MM.1S (cell line): ENCODE results near the gene BCL2L11.

Source experiments
- DNase-seq: peaks from one replicate; pipeline ENCODE4 v3.0.0-alpha.2; 2015
- H2AFZ ChIP-seq: fragments of 300-600 bp; sonication (generic); 2 replicates; pipeline ENCODE4 v1.6.0; 2016; ENCODE audit warnings: antibody characterized with exemption, low read length
- H3F3A ChIP-seq: fragments of 300-600 bp; sonication (generic); 2 replicates; pipeline ENCODE4 v1.6.1; 2016; ENCODE audit warnings: mild to moderate bottlenecking, antibody characterized with exemption, low read length, moderate library complexity, mixed read lengths; ENCODE audit not compliant: insufficient read depth
- H3K27ac ChIP-seq: fragments of 300-600 bp; sonication (generic); 2 replicates; pipeline ENCODE4 v1.5.1; 2016; ENCODE audit warnings: mild to moderate bottlenecking, low read length
- H3K27me3 ChIP-seq: fragments of 300-600 bp; sonication (generic); replicated peaks from 2 replicates; pipeline ENCODE4 v1.6.0; 2016; ENCODE audit warnings: low read length; ENCODE audit not compliant: insufficient read depth
- H3K36me3 ChIP-seq: fragments of 300-600 bp; sonication (generic); replicated peaks from 2 replicates; pipeline ENCODE4 v1.6.1; 2016; ENCODE audit warnings: mild to moderate bottlenecking, low read length, mixed read lengths; ENCODE audit not compliant: insufficient read depth
- H3K4me1 ChIP-seq: fragments of 300-600 bp; sonication (generic); 2 replicates; pipeline ENCODE4 v1.6.1; 2016; ENCODE audit warnings: low read length, mixed read lengths
- H3K4me2 ChIP-seq: fragments of 300-600 bp; sonication (generic); 2 replicates; pipeline ENCODE4 v1.6.0; 2016; ENCODE audit warnings: low read depth, low read length
- H3K4me3 ChIP-seq: fragments of 300-600 bp; sonication (generic); 2 replicates; pipeline ENCODE4 v1.5.1; 2016; ENCODE audit warnings: low read length, mixed read lengths
- H3K79me2 ChIP-seq: fragments of 300-600 bp; sonication (generic); 2 replicates; pipeline ENCODE4 v1.6.1; 2016; ENCODE audit warnings: mixed run types, low read length, mixed read lengths
- H3K9ac ChIP-seq: fragments of 300-600 bp; sonication (generic); 2 replicates; pipeline ENCODE4 v1.6.1; 2016; ENCODE audit warnings: low read length, mixed read lengths
- H3K9me2 ChIP-seq: fragments of 300-600 bp; sonication (generic); replicated peaks from 2 replicates; pipeline ENCODE4 v1.6.1; 2016; ENCODE audit warnings: mild to moderate bottlenecking, low read length, mixed read lengths; ENCODE audit not compliant: insufficient read depth
- H3K9me3 ChIP-seq: fragments of 300-600 bp; sonication (generic); replicated peaks from 2 replicates; pipeline ENCODE4 v1.6.1; 2016; ENCODE audit warnings: mild to moderate bottlenecking, low read length, mixed read lengths; ENCODE audit not compliant: insufficient read depth
- H4K20me1 ChIP-seq: fragments of 300-600 bp; sonication (generic); 2 replicates; pipeline ENCODE4 v1.6.1; 2016; ENCODE audit warnings: mild to moderate bottlenecking, low read length, moderate library complexity, mixed read lengths; ENCODE audit not compliant: insufficient read depth
- EZH2 ChIP-seq: fragments of 300-600 bp; sonication (generic); optimal IDR thresholded peaks from 2 replicates; pipeline ENCODE3; 2017; ENCODE audit warnings: low read depth, mild to moderate bottlenecking, antibody characterized with exemption, low read length, mixed read lengths
- EZH2phosphoT487 ChIP-seq: fragments of 300-600 bp; sonication (generic); IDR thresholded peaks from 2 replicates; pipeline ENCODE4 v1.6.1; 2018; ENCODE audit warnings: antibody characterized with exemption, low read length
- TF ChIP-seq, protein P1 (sequence below): fragments of 300-600 bp; sonication (generic); IDR thresholded peaks from 2 replicates; pipeline ENCODE4 v1.5.1; 2016; ENCODE audit warnings: antibody characterized with exemption, low read length, mixed read lengths

Gene BCL2L11

DNA sequence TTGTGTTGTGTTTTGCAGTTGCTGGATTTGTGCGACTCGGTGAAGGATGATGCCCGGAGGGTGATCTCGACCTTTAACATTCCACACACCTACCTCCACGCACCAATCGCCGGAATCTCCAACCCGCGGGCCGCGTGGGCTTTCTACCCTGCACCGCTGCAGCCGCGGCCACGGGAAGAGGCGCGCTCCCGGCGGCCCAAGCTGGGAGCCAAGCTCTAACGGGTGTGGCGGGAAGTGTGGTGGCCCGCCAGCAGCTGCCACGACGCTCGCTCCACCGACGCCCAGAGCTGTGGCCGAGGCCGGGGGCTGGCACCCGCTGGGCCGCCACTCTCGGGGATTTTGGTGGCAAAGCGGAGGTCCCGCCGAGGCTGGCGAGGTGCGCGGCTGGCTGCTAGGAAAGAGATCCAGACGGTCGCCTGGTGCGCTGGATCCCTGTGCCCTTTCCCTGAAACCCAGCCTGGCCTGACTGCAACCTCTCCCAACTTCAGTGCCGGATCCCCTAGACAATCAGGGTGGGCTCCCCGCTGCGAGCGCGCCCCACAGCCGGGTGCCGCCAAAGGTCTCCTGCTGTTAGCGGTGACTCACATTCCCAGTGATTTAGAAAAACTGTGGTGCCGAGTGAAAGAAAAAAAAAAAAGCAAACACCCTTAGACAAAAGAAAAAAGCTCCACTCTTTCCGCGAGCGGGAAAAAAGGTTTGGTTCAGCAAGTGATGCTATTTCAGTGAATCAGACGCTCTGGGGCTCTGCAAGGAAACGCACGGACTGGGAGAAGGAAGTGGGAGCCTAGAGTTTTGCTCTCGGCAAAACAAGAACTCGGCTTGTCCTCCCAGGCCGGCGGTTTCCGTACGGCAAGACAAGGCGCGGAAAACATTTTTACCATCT, 2.9 kb upstream of the BCL2L11 start:
- TF ChIP-seq EZH2 = no peak
- TF ChIP-seq, protein P1, sequence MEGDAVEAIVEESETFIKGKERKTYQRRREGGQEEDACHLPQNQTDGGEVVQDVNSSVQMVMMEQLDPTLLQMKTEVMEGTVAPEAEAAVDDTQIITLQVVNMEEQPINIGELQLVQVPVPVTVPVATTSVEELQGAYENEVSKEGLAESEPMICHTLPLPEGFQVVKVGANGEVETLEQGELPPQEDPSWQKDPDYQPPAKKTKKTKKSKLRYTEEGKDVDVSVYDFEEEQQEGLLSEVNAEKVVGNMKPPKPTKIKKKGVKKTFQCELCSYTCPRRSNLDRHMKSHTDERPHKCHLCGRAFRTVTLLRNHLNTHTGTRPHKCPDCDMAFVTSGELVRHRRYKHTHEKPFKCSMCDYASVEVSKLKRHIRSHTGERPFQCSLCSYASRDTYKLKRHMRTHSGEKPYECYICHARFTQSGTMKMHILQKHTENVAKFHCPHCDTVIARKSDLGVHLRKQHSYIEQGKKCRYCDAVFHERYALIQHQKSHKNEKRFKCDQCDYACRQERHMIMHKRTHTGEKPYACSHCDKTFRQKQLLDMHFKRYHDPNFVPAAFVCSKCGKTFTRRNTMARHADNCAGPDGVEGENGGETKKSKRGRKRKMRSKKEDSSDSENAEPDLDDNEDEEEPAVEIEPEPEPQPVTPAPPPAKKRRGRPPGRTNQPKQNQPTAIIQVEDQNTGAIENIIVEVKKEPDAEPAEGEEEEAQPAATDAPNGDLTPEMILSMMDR = no peak
- TF ChIP-seq EZH2phosphoT487 = no peak
- Histone ChIP-seq H3K79me2 (peaks cover 18% of the 10 kb centered on the region), H2AFZ (0 out of 2 replicates have a peak overlapping the region, but pooled peaks have one; percentile 14), H3K27ac (no peak overlapping the region), H3K4me2 (peak overlapping the region; percentile 76), H3K9me3 (no peaks in the 10 kb centered on the region), H4K20me1 (peaks cover 11% of the 10 kb centered on the region; the same call in 1 of the 2 replicates), H3K4me3 (peak overlapping the region; percentile 34; the same call in 1 of the 2 replicates), H3K36me3 (no peaks in the 10 kb centered on the region), H3K27me3 (no peaks in the 10 kb centered on the region; the same call in 1 of the 2 replicates), H3K9me2 (no peaks in the 10 kb centered on the region), H3F3A (peaks cover 12% of the 10 kb centered on the region), H3K9ac (peak overlapping the region; percentile 16; the same call in 1 of the 2 replicates), H3K4me1 (no peaks in the 10 kb centered on the region)
- peak; percentile 10 for DNase-seq

DNA sequence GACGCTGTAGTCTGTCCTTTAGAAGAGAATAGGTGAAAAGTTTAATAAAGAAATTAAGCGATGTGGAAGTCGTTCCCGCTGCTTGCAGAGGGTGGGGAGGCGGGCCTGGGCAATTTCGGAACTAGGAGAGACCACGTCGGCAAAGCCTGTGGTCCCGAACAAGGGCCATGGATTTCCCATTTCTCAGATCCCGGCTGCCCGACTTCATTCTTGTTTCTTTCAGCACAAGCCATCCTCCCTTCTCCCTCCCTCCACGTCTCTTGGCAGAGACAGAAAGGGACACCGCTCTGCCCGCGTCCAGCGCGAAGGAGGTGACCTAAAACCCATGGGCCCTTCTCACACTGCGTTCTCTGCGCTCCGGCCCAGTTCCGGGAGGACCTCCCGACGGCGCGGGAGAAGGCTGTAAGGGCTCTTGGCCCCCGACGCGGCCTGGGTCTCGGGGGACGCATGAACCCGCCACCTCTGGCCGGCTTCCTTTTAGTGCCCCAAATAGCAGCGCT, 2.2 kb upstream of the BCL2L11 start:
- DNase-seq = no peak
- Histone ChIP-seq H3K27me3 (no peaks in the 10 kb centered on the region; the same call in 1 of the 2 replicates), H3F3A (peaks cover 13% of the 10 kb centered on the region), H3K79me2 (peaks cover 25% of the 10 kb centered on the region), H3K4me1 (no peaks in the 10 kb centered on the region), H3K4me2 (no peak overlapping the region), H3K9ac (no peak overlapping the region), H3K9me2 (no peaks in the 10 kb centered on the region), H4K20me1 (peaks cover 12% of the 10 kb centered on the region), H3K36me3 (no peaks in the 10 kb centered on the region; the same call in 1 of the 2 replicates), H3K4me3 (no peak overlapping the region), H2AFZ (no peak overlapping the region), H3K9me3 (no peaks in the 10 kb centered on the region), H3K27ac (no peak overlapping the region)
- TF ChIP-seq, protein P1 = no peak
- no peak for TF ChIP-seq EZH2
- no peak for TF ChIP-seq EZH2phosphoT487

DNA sequence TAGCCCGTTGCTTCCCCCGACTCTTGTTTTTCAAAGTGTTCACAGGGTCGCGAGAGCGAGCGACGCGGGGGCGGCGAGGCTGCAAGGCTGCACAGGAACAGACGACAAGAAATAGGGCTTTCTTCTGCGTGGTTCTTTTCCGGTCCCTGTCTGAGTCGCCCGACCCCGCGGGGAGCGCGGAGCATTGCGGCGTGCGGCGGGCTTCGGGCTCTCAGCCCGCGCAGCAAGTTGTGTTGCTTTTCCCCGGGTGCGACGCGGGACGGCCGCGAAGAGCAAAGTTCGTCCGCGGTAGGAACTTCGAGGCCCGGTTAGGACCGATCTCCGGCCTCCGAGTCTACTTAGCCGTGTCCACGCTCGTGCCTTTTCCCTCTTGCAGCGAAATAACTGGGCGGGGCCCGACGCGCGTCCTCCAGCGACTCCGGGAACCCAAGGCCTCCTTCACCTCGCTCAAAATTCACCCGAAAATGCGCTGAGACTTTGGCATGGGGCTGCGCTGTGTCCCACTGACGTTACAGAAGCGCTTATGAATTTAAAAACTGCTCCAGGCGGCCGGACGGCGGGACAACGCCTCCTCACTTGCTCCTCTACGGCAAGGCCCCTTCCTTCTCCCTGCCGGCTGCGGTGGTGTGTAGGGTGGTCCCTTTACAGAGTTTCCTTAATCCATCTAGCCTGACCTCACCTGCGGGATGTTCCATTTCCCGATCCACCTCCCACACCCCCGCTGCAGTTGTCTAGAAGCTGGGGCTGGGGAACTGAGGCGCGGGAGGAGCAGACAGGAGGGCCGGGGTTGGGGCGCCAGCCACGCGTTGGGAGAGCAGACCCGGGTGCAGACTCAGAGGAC, 1.5 kb upstream of the BCL2L11 start:
- peak overlapping the region; percentile 74 for H2AFZ ChIP-seq
- peaks cover 5% of the 10 kb centered on the region for H3K4me1 ChIP-seq
- peaks cover 16% of the 10 kb centered on the region for H4K20me1 ChIP-seq
- DNase-seq = no peak
- H3K9me3 ChIP-seq = no peaks in the 10 kb centered on the region
- no peaks in the 10 kb centered on the region; the same call in 1 of the 2 replicates for H3K27me3 ChIP-seq
- no peaks in the 10 kb centered on the region for H3K9me2 ChIP-seq
- H3K4me2 ChIP-seq = peak overlapping the region; percentile 98
- H3K27ac ChIP-seq = peak overlapping the region; percentile 99; the same call in 1 of the 2 replicates
- peaks cover 13% of the 10 kb centered on the region for H3F3A ChIP-seq
- no peak for TF ChIP-seq EZH2phosphoT487
- no peak for TF ChIP-seq EZH2
- TF ChIP-seq, protein P1 = no peak
- H3K9ac ChIP-seq = peak overlapping the region; percentile 99
- H3K36me3 ChIP-seq = peaks cover 5% of the 10 kb centered on the region
- H3K4me3 ChIP-seq = peak overlapping the region; percentile 72
- peaks cover 31% of the 10 kb centered on the region for H3K79me2 ChIP-seq
